ENCODE results near the gene RETREG1. TPM values are rescaled to one million over a fixed set of nuclear protein-coding genes. Genes with fewer than 3 reads are reported as not detected.

Gene RETREG1
- polyA plus RNA-seq, 1 of the 3 experiments (the other 2 are of a cell fraction): 0.43 TPM

GRCh38 chr5:16489322-16489791 lies 127.4 kb downstream of the RETREG1 start:
- no peaks in the 10 kb centered on the region for H4K20me1 ChIP-seq (ENCODE audit: insufficient read depth)
- TF ChIP-seq RAD21 (IDR thresholded peaks at IDR 0.05; ENCODE audit: low read length): peak; percentile 93
- TF ChIP-seq FOXJ3 (CRISPR knock-in tag; IDR thresholded peaks at IDR 0.05): no peak
- no peak for TF ChIP-seq REST (IDR thresholded peaks at IDR 0.05; ENCODE audit: low read depth, low read length)
- TF ChIP-seq MEF2A (IDR thresholded peaks at IDR 0.05; ENCODE audit: borderline replicate concordance, low read depth): no peak
- peak; percentile 72 for TF ChIP-seq SMC3 (IDR thresholded peaks at IDR 0.05; ENCODE audit: low read depth, low read length)
- peak; percentile 81; the same call in 1 of the 2 replicates for TF ChIP-seq MXI1 (IDR thresholded peaks at IDR 0.05; ENCODE audit: low read depth, low read length)
- TF ChIP-seq USF2 (IDR thresholded peaks at IDR 0.05; ENCODE audit: borderline replicate concordance, low read depth, low read length): no peak
- no peak for TF ChIP-seq NFIC (IDR thresholded peaks at IDR 0.05; ENCODE audit: borderline replicate concordance)
- peak; percentile 8; the same call in 1 of the 2 replicates for TF ChIP-seq TCF12 (IDR thresholded peaks at IDR 0.05)
- no peak for TF ChIP-seq EP300 (IDR thresholded peaks at IDR 0.05; ENCODE audit: borderline replicate concordance in 1 of 2, low read depth in 1 of 2, low read length in 1 of 2)
- peak; percentile 87 for TF ChIP-seq CTCF (IDR thresholded peaks at IDR 0.05)
- no peak overlapping the region for H3K4me2 ChIP-seq
- ChIA-PET POLR2A (interaction anchor here (0.9 kb wide), 1 partner anchor 177 kb away, joined by 3 read pairs; no protein-coding TSS in a partner anchor), CTCF (interaction anchor here (0.8 to 6.4 kb wide), 24 partner anchors 9 to 713 kb away, joined by 3 to 74 read pairs (median 5); no protein-coding TSS in a partner anchor)
- H3K4me1 ChIP-seq (ENCODE audit: control insufficient read depth in 1 of 2, insufficient read depth in 2 of 2, low read depth in 1 of 2, low read length in 1 of 2): no peaks in the 10 kb centered on the region
- no peaks in the 10 kb centered on the region for H3K79me2 ChIP-seq (ENCODE audit: insufficient read depth)
- H2AFZ ChIP-seq (ENCODE audit: low read depth): no peak overlapping the region
- no peak overlapping the region for H3K9ac ChIP-seq
- 14% methylated on average over 1 of the region's 1 CpG for WGBS (ENCODE audit: low lambda C conversion rate)
- H3K27me3 ChIP-seq (ENCODE audit: insufficient read depth): no peaks in the 10 kb centered on the region
- H3K4me3 ChIP-seq (ENCODE audit: low read depth in 2 of 2, low read length in 1 of 2): no peak overlapping the region
- H3K27ac ChIP-seq (ENCODE audit: low read depth in 2 of 2, low read length in 1 of 2): no peak overlapping the region
- H3K9me2 ChIP-seq: no peaks in the 10 kb centered on the region
- peak; percentile 54 for DNase-seq
- no peaks in the 10 kb centered on the region for H3F3A ChIP-seq (replicated peaks; ENCODE audit: insufficient read depth)
- H3K9me3 ChIP-seq: no peaks in the 10 kb centered on the region
- H3K36me3 ChIP-seq (replicated peaks in 1 of 2; ENCODE audit: control insufficient read depth in 1 of 2, insufficient read depth in 2 of 2, low read length in 1 of 2): no peaks in the 10 kb centered on the region

All from SK-N-SH (cell line).